HS-27A (cell line): ENCODE results near the gene TOMM40L.
"Not testable (repeated sequence)": the region's sequence is repeated elsewhere in the genome, so short reads cannot be mapped to it uniquely, and the experiment has no call there.

ENCODE experiments used
- DNase-seq: peaks from one replicate; pipeline ENCODE4 v3.0.0-alpha.2; 2012; ENCODE audit warnings: low read depth, missing footprints

TOMM40L gene

GRCh38 chr1:161257109-161257508 is 31.2 kb downstream of the TOMM40L start:
- not testable (repeated sequence) for DNase-seq

GRCh38 chr1:161258439-161259344 is 32.8 kb downstream of the TOMM40L start, which contains the start of gene PCP4L1:
TSS of gene PCP4L1 (plus strand) at chr1:161258745. CDS start at chr1:161258975, 230 bp downstream.
- DNase-seq: no peak

- DNase-seq: no peak
Measured at GRCh38 chr1:161259345-161259702, 33.5 kb downstream of the TOMM40L start.

- DNase-seq: no peak
Measured at GRCh38 chr1:161259765-161260164, 33.9 kb downstream of the TOMM40L start.

GRCh38 chr1:161260376-161261260 is 34.8 kb downstream of the TOMM40L start:
- DNase-seq: no peak

- DNase-seq: no peak
Measured at GRCh38 chr1:161261261-161262235, 35.7 kb downstream of the TOMM40L start.

GRCh38 chr1:161265305-161265704 is 39.4 kb downstream of the TOMM40L start:
- no peak for DNase-seq

GRCh38 chr1:161266202-161266601 is 40.3 kb downstream of the TOMM40L start:
- DNase-seq: peak; percentile 9

- DNase-seq: no peak
Measured at GRCh38 chr1:161266836-161267235, 41.0 kb downstream of the TOMM40L start.

GRCh38 chr1:161267321-161267720 is 41.5 kb downstream of the TOMM40L start:
- DNase-seq: no peak

GRCh38 chr1:161273402-161273801 is 47.5 kb downstream of the TOMM40L start:
- no peak for DNase-seq

GRCh38 chr1:161274874-161275273 is 49.0 kb downstream of the TOMM40L start:
- no peak for DNase-seq
